HG03571 (cell line): ENCODE data around the gene PGBD2.
"Not testable (repeated sequence)": the region's sequence is repeated elsewhere in the genome, so short reads cannot be mapped to it uniquely, and the experiment has no call there.

Source experiments
- ATAC-seq: cut with Tn5 transposase; IDR thresholded peaks from one replicate; pipeline ENCODE4 v1.9.1; 2021; ENCODE audit not compliant: unreplicated experiment

PGBD2 gene, protein sequence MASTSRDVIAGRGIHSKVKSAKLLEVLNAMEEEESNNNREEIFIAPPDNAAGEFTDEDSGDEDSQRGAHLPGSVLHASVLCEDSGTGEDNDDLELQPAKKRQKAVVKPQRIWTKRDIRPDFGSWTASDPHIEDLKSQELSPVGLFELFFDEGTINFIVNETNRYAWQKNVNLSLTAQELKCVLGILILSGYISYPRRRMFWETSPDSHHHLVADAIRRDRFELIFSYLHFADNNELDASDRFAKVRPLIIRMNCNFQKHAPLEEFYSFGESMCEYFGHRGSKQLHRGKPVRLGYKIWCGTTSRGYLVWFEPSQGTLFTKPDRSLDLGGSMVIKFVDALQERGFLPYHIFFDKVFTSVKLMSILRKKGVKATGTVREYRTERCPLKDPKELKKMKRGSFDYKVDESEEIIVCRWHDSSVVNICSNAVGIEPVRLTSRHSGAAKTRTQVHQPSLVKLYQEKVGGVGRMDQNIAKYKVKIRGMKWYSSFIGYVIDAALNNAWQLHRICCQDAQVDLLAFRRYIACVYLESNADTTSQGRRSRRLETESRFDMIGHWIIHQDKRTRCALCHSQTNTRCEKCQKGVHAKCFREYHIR

DNA sequence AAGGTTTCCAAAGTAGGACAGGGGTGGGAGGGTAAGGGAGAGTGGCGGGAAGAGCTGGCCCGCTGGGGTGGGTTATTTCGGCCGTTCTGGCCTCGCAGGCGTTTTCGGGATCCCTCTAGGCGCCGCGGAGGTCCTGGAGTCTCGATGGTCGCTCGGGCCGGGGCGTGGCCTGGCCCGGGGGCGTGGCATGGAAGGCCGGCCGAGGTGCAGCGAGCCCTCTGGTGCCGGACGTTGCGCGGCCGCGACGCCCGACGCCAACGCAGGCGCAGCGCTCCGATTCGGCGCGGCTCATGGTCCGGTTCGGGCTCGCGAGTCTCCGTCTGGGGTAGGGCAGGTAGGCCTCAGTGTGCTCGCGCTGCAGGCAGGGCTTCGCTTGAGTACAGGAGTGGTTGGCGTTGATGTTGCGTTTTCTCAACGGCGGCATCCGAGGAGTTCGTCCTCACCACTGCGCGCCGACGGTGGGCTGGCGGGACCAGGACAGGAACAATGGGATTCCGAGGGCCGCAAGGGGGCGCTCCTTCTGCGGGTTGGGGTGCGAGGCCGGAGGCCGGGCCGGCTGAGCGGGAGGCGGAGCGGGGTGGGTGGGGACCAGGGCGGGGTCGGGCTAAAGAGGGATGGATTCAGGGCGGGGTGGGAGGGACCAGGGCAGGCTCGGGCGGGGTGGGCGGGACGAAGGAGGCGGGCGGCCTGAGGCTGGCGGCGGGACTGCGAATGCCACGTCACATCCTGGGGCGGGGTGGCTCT, at the start of gene PGBD2:
TSS of gene PGBD2 (plus strand) at position 227 of the 744 bp plus-strand sequence. CDS start 7,628 bp downstream, outside the sequence.
- peak; percentile 94 for ATAC-seq

DNA sequence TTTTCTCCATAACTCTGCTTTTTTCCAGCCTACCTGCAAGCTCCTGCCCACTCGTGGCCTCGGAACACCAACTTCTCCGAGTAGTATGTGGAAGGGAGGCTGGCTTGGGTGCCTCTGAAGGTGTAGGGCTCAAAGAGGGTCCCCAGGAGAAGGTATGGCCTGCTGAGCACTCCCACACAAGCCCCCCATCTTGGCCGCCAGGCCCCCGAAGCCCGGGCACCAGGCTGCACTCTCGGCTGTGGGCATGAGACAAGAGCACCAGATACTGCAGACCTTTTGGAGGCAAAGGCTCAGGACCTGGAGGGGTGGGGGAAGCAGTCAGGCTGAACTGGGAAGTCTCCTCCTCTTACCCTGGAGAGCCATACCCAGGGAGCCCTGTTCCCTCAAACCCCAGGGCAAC, 48.8 kb upstream of the PGBD2 start:
- no peak for ATAC-seq

DNA sequence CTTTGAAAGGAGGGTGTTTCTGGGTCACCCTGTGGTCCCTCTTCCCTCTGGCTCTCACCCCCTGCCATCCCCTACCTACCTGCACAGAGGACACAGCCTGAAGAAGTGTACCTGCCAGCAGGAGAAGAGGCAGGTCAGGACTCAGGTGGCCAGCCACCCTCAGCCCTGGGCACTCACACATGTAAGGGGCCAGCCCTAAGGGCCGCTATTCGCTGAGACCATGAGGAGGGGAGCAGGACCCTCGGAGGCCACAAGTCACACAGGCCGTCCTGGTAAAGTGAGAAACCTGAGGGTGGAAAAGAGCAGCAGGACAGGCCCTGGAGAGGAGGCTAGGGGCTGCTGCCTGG, 48.3 kb upstream of the PGBD2 start:
- ATAC-seq, result peak; percentile 0

DNA sequence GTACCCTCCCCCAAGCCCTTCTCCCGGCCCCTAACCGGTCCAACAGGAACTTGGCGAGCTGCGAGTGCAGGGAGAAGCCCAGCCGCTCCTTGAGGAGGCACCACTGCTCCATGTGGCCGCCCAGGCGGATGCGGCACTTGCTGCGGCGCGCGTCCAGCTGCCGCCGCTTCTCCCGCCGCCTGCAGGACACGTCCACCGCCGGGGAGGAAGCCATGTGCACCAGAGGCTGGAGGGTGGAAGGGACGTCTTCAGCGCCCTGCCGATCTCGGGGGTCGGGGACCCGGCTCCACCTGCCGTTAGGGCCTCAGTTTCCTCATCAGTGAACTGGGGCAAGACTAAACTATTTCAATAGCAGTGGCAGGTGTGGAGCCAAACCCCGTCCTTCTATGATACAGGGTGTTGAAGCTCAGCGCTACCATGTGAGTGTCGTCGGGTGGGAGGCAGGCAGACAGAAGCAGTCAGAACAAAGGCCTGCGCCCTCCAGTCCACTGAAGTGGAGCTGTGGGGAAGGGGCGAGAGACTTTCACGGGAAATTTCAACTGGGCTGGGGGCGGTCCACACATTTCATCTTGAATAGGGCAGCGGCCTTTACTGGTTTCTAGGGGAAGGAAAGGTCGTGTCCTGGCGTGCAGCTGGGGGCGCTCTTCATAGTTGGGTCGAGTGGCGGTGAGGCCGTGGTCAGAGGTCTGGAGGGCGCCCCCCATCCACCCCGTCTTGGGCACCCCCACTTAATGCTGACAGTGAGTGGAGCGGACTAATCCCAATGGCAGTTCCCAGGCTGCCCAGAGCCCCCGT, 47.7 kb upstream of the PGBD2 start:
- peak; percentile 30 for ATAC-seq

DNA sequence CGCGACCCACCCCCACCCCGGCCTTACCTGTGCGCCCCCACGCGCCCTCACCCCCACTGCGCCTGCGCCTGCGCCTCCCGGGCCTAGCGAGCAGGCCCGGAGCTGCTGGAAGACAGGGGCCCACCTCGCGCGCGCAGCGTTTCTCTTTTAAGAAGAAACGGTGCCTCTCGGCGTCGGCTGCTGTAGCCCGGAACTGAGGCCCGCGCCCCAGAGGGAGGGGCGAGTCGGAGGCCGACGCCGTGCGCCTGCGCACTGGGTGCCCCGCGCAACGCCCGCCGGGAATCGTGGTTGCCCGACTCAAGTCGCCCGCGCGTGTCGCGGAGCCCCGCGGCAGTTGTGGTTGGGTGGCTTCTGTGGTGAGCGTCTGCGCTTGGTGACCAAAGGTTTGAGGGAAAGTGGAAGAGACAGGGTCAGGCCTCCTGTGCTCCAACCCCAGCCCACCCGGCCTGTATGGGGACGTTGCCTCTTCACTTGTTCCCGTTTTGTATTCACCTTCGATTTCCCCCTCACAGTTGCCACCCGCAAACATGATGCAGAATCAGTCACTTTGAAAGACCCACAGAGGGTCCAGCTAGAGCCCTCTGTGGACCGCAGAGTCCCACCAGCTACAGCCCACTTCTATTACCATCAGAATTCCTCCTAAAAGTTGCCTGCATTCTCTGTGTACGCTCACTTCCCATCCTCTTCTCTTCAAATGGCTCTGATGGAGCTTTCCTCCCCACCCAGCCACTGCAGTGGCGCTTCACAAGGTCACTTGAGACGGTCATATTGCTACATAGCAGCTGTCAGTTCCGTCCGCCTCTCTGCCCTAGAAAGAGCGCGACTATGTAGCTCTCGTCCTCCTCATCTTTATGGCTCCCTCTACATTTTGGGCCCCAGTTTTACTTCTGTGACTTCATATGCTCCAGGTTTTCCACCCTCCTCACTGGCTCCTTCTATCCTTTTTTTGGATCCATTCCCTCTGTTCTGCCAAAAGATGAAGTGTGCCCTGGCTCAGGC, 46.8 kb upstream of the PGBD2 start, which contains the start of gene ZNF692:
TSS of gene ZNF692 (minus strand) at position 195 of the 999 bp plus-strand sequence. CDS start 776 bp downstream, outside the sequence.
- ATAC-seq, result peak; percentile 62

DNA sequence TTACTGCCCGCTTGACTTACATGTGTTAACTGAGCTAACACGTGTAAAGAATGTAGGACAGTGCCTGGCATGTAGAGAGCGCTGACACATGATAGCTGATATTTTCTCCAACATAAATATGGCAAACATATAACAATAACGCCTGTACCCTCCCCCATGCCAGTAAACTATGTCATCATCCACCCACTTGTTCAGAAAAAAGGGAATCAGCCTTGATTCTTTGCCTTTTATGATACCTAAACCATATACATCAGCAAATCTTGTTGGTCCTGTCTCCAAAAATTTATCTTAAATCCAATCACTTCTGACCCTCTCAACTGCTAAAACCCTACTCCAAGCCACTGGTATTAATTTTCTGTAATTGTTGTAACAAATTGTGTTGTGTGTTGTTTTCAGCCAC, 46.0 kb upstream of the PGBD2 start:
- ATAC-seq, result no peak

DNA sequence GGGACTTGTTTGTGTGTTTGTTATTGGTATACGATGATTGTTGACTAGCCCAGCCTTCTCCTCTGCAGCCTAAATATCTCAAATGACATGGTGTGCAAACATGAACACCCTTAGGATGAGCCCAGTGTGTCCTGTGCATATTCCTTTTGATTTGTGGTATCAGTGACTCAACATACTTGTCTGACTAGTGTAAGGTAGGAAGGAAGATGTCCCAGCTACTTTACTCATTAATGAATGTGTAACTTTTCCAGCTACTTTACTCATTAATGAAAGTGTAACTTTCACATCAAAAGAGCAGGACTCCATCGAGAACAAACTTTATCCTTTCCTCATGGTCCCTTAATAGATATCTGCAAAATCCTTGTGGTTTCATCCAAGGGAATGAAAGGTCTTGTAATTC, 44.4 kb upstream of the PGBD2 start:
- no peak for ATAC-seq

DNA sequence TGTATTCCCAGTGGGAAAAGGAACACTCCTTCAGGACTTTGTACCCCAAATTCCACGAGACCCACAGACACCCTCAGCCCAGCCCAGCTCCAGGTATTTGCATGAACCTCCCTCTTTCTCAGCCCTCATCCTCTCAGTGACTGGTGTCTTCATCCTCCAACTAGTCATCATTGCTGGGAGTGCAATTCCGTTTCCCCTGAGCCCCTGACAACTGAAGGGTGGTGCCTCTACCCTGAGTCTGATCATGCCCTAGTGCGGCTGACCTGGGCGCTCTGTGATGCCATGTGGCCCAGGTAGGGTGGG, 43.4 kb upstream of the PGBD2 start:
- ATAC-seq, result no peak

DNA sequence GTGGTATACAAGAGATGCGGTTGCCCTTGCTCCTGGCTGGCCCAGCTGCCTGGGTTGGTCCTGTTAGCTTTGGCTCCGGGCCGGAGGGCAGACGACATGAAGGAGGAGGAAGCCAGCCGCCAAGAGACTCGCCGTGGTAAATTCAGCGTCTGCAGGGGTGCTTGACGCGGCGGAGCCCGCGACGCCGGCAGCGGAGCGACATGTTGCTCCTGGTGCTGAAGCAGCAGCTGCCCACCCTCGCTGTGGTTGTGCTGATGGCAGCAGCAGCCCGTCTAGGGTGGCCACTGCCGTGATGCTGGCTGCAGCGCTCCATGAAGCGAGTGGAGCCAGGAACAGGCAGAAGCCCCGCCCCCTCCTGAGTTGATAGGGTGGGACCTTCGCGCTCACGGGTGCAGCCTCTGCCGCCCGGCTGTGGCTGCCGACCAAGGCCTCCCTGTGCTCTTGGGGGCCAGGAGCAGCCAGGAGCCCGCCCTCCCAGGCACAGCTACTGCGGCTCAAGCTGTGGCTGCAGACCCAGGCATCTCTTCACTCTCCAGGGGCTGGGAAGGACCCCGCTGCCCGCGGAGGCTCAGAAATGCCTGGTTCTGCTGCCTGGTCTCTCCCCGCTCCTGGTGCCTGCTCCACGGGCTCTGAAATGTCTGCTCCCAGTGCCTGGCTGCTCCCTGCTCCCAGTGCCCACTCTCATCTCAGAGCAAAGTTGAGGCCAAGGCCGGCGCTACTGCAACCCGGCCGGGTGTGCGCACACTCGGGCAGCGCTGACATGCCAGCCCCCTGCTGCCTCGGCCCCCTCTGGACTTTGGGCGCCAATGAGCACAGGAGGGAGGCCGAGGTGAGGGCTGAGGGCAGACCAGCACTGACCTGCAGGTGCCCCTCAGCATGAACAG, 42.8 kb upstream of the PGBD2 start:
- ATAC-seq, result peak; percentile 71

DNA sequence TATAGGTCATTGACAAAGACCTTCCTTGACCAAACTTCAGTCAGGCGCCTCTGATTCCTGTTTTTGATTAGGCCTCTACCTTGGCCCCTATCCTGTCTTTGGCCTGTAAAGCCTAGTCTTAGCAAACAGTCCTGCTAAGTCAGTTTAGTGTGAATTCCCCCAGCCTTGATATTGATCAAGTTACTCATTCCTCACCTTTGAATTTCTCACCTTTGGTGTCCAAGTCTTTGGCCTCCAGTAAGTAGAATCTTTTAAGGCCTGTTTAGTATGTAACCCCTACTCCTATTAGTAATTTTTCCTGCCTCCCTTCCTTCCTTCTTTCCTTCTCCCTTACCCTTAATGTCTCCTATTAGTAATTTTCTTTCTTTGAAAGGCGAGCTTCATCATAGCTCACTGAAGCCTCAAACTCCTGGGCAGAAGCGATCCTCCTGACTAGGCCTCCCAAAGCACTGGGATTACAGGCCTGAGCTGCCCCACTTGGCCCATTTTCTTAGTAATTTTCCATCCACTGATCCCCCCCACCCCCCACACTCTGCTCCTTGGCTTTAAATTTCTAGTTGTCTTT, 34.1 kb upstream of the PGBD2 start:
- ATAC-seq, result no peak

DNA sequence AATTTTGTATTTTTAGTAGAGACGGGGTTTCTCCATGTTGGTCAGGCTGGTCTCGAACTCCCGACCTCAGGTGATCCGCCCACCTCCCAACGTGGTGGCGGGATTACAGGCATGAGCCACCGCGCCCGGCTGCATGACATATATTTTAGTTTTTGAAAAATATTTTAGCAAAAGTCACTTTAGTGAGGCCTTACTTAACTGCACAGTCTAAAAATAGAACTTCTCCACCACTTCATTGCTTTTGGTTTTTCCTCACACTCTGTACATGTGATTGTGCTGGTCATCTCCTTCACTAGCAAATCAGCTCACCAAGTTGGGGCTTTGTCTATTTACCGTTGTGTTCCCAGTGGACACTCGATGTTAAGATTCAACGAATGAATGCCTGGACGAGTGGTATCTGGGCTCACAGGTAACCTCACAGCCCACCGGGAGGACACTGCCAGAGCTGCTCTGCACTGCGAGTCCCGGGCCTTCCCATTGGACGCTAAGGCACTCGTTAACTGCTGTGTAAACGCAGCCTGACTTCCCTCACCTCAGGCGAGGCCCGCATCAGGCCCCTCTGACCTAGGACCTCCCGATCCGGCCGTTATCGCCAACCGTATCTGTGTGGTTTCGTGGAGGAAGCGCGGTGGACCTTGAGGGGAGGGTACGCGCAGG, 33.2 kb upstream of the PGBD2 start:
- peak; percentile 31 for ATAC-seq

DNA sequence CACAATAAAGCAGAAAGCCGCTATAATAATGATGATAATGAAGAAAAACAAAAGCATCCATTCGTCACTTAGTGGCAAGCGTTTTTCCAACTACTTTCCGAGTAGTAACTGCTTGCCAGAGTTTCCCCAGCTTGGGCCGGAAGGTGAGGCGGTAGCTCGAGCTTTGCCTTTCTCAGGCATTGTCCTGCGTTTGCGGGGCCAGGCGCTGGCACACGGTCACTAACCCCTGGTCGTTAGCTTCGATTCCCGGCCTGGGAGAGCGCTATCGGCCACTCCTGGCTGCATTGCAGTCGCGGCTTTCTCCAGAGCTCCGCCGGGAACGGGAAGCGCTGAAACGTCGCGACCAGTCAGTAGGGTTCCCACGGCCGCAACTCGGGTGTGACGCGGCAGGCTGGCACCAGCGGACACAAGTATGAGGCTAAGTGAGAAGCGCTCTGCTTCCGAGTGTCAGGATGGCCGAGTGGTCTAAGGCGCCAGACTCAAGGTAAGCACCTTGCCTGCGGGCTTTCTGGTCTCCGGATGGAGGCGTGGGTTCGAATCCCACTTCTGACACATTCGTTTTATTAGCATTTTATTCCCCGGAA, 32.5 kb upstream of the PGBD2 start:
- peak; percentile 82 for ATAC-seq

DNA sequence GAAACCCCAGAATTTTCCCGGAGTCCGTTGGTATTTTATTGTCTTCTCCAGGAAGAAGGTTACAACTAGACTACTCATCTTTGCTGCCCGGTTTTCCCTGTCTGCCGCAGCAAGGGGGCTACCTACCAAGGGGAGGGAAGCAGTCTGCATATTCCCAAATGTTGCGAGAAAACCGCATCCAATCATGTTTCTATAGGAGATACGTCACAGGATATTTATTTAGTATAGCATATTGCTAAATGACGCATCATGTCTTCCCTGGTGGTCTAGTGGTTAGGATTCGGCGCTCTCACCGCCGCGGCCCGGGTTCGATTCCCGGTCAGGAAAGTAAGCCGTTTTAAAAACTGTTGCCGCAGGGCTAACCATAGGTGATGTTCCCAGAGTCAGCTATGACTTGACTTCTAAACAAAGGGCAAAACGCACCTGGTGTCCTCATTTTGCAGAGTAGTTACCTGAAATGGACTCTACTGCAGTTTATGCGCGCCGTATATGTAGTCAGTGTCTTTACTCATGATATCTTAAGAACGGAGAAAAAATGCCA, 32.0 kb upstream of the PGBD2 start:
- ATAC-seq, result peak; percentile 62

DNA sequence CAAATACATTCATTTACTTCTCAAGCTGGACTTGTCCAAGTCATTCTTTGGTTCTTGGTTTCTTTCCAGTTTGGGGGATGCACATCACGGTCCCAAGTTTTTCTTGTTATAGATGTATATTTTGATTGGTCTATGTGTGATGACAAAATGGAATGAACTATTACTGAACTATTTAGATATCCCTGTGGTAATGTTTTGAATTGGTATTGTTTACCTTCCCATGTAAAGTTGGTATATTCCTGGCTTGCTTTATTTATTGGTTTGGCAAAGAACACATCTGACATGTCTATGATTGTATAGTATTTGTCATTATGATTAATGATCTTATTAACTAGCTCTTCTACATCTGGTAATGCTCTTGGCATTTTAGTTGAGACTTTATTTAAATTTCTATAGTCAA, 24.8 kb upstream of the PGBD2 start:
- ATAC-seq, result no peak

DNA sequence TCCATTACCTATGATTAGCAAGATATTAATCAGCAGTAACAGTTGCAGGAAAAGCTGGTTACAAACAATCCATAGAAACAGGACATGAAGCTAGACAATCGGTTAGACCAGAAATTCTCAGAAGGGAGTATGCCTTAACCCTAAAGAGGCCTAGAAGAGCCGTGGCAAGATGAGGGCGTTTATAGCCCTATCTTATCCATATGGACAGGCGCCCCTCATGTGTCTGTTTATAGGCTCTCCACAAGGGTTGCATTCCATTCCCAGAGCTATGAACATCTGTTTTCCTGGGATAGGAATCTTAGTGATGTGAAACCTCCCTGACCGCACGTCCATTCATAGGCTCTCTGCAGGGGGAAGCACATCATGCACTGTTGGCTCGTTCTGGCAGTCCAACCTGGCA, 23.6 kb upstream of the PGBD2 start:
- ATAC-seq, result not testable (repeated sequence)

DNA sequence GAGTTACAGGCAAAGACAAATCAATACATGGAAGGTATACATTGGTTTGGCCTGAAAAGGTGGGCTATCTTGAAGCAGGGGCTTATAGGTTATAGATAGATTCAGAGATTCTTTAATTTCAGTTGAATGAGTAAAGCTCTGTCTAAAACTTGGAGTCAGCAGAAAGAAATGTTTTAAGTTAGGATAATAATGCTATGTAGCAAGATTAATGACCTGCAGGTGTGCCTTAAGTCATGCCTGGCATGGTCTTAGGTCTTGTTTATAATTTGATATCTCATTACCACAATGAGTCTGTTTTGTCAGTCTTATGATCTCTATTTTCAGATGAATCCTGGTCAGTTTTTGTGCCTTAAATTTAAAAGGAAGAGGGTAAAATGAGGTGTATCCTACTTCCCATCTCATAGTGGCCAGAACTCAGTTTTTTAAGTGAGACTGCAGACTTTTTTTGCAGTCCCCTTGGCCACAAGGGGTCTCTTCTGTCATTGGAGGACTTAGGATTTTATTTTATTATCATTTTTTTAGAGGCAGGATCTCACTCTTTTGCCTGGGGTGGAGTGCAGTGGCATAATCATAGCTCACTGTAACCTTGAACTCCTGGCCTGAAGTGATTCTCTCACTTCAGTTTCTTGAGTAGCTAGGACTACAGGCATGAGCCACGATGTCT, 21.3 kb upstream of the PGBD2 start:
- ATAC-seq, result no peak

DNA sequence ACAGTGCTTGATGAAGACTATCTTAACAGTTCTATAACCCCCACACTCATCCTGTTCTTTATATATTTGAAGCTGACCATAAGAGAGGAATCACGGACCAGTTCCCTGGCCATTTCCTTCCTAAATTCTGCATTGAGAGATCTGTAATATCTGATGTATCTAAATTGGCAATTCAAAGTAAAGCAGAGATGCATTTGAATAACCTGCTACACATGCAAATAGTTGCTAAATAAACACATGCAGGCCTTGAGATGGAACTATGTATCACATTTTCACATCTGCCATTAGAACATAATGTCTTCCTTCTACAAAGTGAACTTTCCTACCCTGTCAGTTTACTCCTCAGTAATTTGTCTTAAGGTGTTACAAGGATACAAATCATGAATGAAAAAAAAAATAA, 20.4 kb upstream of the PGBD2 start:
- ATAC-seq, result no peak
